Body of pancreas (tissue), 4 donors: Measurements from ENCODE around the gene DNAI2.

Source experiments
- POLR2A ChIP-seq, 3 donors: fragments of 450-650 bp; IDR thresholded peaks; one replicate each; pipeline ENCODE4 v1.6.1; 2016; ENCODE audit warnings: antibody characterized with exemption in 3 of 3, mild to moderate bottlenecking in 2 of 3
- TF ChIP-seq, protein P1 (sequence below), 7 experiments: fragments of 450-650 bp in 4 of 7; fragments of 200-600 bp in 3 of 7; sonication (generic) in 3 of 7; IDR thresholded peaks; one replicate each; pipeline ENCODE4 v1.5.1; 2016 to 2019; ENCODE audit warnings: antibody characterized with exemption in 7 of 7

DNA sequence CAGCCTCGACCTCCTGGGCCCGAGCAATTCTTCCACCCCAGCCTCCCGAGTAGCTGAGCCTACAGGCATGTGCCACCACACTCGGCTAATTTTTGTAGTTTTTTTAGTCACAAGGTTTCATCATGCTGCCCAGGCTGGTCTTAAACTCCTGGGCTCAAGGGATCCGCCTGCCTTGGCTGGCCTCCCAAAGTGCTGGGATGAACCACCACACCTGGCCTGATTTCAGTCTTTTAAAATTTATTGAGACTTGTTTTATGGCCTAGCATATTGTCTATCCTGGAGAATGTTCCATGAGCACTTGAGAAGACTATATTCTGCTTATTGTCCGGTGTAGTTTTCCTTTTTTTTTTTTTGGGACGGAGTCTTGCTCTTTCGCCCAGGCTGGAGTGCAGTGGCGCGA, 18.5 kb downstream of the DNAI2 start:
- TF ChIP-seq POLR2A (IDR thresholded peaks at IDR 0.05) = no peak
- TF ChIP-seq, protein P1, sequence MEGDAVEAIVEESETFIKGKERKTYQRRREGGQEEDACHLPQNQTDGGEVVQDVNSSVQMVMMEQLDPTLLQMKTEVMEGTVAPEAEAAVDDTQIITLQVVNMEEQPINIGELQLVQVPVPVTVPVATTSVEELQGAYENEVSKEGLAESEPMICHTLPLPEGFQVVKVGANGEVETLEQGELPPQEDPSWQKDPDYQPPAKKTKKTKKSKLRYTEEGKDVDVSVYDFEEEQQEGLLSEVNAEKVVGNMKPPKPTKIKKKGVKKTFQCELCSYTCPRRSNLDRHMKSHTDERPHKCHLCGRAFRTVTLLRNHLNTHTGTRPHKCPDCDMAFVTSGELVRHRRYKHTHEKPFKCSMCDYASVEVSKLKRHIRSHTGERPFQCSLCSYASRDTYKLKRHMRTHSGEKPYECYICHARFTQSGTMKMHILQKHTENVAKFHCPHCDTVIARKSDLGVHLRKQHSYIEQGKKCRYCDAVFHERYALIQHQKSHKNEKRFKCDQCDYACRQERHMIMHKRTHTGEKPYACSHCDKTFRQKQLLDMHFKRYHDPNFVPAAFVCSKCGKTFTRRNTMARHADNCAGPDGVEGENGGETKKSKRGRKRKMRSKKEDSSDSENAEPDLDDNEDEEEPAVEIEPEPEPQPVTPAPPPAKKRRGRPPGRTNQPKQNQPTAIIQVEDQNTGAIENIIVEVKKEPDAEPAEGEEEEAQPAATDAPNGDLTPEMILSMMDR (IDR thresholded peaks at IDR 0.05) = no peak
